Keratinocyte (primary cell): ENCODE results near the gene DLX2. TPM values are rescaled to one million over a fixed set of nuclear protein-coding genes. Genes with fewer than 3 reads are reported as not detected.
"Not testable (repeated sequence)": the region's sequence is repeated elsewhere in the genome, so short reads cannot be mapped to it uniquely, and the experiment has no call there.

Source experiments
- DNase-seq: peaks from one replicate; pipeline ENCODE4 v3.0.0-alpha.2; 2011; ENCODE audit warnings: low read depth, missing footprints, low spot score
- FAIRE-seq: peaks from 2 replicates; lab custom pipeline; 2011; peaks lifted over from hg19 to GRCh38; lab: Jason Lieb, UNC
- H2AFZ ChIP-seq: 2 replicates; pipeline ENCODE4 v1.6.0; 2012; ENCODE audit warnings: low read length, control low read depth, inconsistent platforms; ENCODE audit not compliant: control insufficient read depth
- H3K27ac ChIP-seq: 2 replicates; pipeline ENCODE4 v1.5.1; 2011; ENCODE audit warnings: low read length; ENCODE audit not compliant: control insufficient read depth, insufficient read depth
- H3K27me3 ChIP-seq: 3 replicates; pipeline ENCODE4 v1.6.0; 2011; ENCODE audit warnings: low read length; ENCODE audit not compliant: control insufficient read depth, insufficient read depth; ENCODE audit errors: extremely low read depth
- H3K36me3 ChIP-seq, 2 experiments: 2 replicates in 1 of 2; 3 replicates in 1 of 2; pipeline ENCODE4 v1.5.1; 2011; ENCODE audit warnings: low read length in 2 of 2, mild to moderate bottlenecking in 1 of 2; ENCODE audit not compliant: control insufficient read depth in 2 of 2, insufficient read depth in 2 of 2; ENCODE audit errors: extremely low read depth in 1 of 2
- H3K4me1 ChIP-seq: 3 replicates; pipeline ENCODE4 v1.5.1; 2011; ENCODE audit warnings: low read length; ENCODE audit not compliant: control insufficient read depth, insufficient read depth; ENCODE audit errors: extremely low read depth
- H3K4me2 ChIP-seq: 3 replicates; pipeline ENCODE4 v1.6.0; 2011; ENCODE audit warnings: low read depth, low read length; ENCODE audit not compliant: control insufficient read depth, insufficient read depth; ENCODE audit errors: extremely low read depth
- H3K4me3 ChIP-seq, 3 experiments: fragments of 200-600 bp in 1 of 3; sonication (generic) in 1 of 3; 2 replicates in 2 of 3; 3 replicates in 1 of 3; pipeline ENCODE4 v1.5.1; 2011 to 2016; ENCODE audit warnings: low read length in 3 of 3, mild to moderate bottlenecking in 3 of 3, control low read depth in 2 of 3, inconsistent platforms in 1 of 3, low read depth in 1 of 3, mixed read lengths in 1 of 3, mixed run types in 1 of 3, moderate library complexity in 1 of 3; ENCODE audit not compliant: control insufficient read depth in 2 of 3, insufficient read depth in 2 of 3; ENCODE audit errors: extremely low read depth in 1 of 3
- H3K79me2 ChIP-seq: 2 replicates; pipeline ENCODE4 v1.6.0; 2012; ENCODE audit warnings: low read length; ENCODE audit not compliant: control insufficient read depth, insufficient read depth
- H3K9ac ChIP-seq: 3 replicates; pipeline ENCODE4 v1.6.0; 2011; ENCODE audit warnings: low read length; ENCODE audit not compliant: control insufficient read depth, insufficient read depth; ENCODE audit errors: extremely low read depth
- H3K9me1 ChIP-seq: 3 replicates; pipeline ENCODE4 v1.6.0; 2011; ENCODE audit warnings: low read length; ENCODE audit not compliant: control insufficient read depth, insufficient read depth; ENCODE audit errors: extremely low read depth
- H3K9me3 ChIP-seq: 2 replicates; pipeline ENCODE4 v1.5.1; 2012; ENCODE audit warnings: low read depth, low read length; ENCODE audit not compliant: control insufficient read depth
- H4K20me1 ChIP-seq: 3 replicates; pipeline ENCODE4 v1.6.0; 2011; ENCODE audit warnings: low read length; ENCODE audit not compliant: control insufficient read depth, insufficient read depth; ENCODE audit errors: extremely low read depth
- EZH2 ChIP-seq: IDR thresholded peaks from one replicate; pipeline ENCODE4 v1.6.1; 2012; ENCODE audit warnings: inconsistent platforms, mild to moderate bottlenecking, low read length, moderate library complexity
- dilution Hi-C: fragments of 300-500 bp; cut with MboI; formaldehyde crosslinking; loops from one replicate; pipeline ENCODE4 v1.7.0; 2020; ENCODE audit warnings: low sequenced_read_pairs; ENCODE audit not compliant: extremely low pct_ligation_motif_present
- polyA plus RNA-seq, 5 experiments: library from polyadenylated mRNA; depleted of rRNA in 3 of 5; stranded (reverse) in 3 of 5; stranded (forward) in 1 of 5; unstranded in 1 of 5; fragments of >200 nt; gene quantifications; 1 replicate in 1 of 5; 2 replicates in 3 of 5; 3 replicates in 1 of 5; pipeline versions ENCODE4 v1.2.1 to v1.2.3, GENCODE V29; 2011 to 2012; ENCODE audit warnings: missing spikeins in 2 of 5, low read depth in 1 of 5, low replicate concordance in 1 of 5
- TF ChIP-seq, protein P1 (sequence below), 3 experiments: IDR thresholded peaks in 1 of 3; conservative IDR thresholded peaks in 1 of 3; optimal IDR thresholded peaks in 1 of 3; 2 replicates in 2 of 3; 3 replicates in 1 of 3; pipeline versions ENCODE3 to v1.5.1; 2011; ENCODE audit warnings: low read length in 3 of 3, mild to moderate bottlenecking in 3 of 3, moderate library complexity in 2 of 3, control low read depth in 1 of 3, inconsistent platforms in 1 of 3; ENCODE audit not compliant: insufficient read depth in 2 of 3; ENCODE audit errors: extremely low read depth in 1 of 3

Gene DLX2
- polyA plus RNA-seq, 1 donor (not counting 4 experiments of a cell fraction or from before 2014, with no cell fraction given), result 0.29 TPM

DNA sequence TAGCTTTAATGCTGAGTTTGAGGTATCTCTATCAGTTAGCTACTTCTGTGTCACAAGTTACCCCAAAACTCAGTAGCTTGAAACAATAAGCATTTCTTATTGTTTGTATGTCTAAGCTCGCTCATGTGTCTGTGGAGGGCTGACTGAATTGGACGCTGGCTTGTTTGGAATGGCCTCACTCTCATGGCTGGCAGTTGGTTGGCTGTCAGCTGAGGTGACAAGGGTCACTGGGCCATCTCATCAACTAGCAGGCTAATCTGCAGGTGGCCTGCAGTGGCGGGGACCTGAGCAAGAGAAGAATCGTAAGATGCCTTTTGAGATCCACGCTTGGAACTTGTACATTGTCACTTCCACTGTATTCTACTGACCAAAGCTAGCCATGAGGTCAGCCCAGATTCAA lies 13.4 kb upstream of the DLX2 start:
- Histone ChIP-seq H3K9me3 (no peaks in the 10 kb centered on the region), H3K79me2 (no peaks in the 10 kb centered on the region), H3K4me3 (no peak overlapping the region), H3K36me3 (no peaks in the 10 kb centered on the region), H3K9ac (no peak overlapping the region), H3K27ac (no peak overlapping the region), H3K27me3 (no peaks in the 10 kb centered on the region), H3K4me1 (peaks cover 22% of the 10 kb centered on the region), H3K9me1 (no peaks in the 10 kb centered on the region), H2AFZ (no peak overlapping the region), H3K4me2 (no peak overlapping the region), H4K20me1 (no peaks in the 10 kb centered on the region)
- no peak for FAIRE-seq
- dilution Hi-C loops, result no loop called here
- TF ChIP-seq EZH2, result no peak
- TF ChIP-seq, protein P1, sequence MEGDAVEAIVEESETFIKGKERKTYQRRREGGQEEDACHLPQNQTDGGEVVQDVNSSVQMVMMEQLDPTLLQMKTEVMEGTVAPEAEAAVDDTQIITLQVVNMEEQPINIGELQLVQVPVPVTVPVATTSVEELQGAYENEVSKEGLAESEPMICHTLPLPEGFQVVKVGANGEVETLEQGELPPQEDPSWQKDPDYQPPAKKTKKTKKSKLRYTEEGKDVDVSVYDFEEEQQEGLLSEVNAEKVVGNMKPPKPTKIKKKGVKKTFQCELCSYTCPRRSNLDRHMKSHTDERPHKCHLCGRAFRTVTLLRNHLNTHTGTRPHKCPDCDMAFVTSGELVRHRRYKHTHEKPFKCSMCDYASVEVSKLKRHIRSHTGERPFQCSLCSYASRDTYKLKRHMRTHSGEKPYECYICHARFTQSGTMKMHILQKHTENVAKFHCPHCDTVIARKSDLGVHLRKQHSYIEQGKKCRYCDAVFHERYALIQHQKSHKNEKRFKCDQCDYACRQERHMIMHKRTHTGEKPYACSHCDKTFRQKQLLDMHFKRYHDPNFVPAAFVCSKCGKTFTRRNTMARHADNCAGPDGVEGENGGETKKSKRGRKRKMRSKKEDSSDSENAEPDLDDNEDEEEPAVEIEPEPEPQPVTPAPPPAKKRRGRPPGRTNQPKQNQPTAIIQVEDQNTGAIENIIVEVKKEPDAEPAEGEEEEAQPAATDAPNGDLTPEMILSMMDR (optimal IDR thresholded peaks at IDR 0.05 in 1 of 3, IDR thresholded peaks at IDR 0.05 in 1 of 3, conservative IDR thresholded peaks at IDR 0.05 in 1 of 3; ENCODE audit: extremely low read depth in 1 of 3, insufficient read depth in 2 of 3, low read length in 3 of 3), result no peak
- DNase-seq, result no peak

- no peak overlapping the region for H3K4me3 ChIP-seq
- no peaks in the 10 kb centered on the region for H3K36me3 ChIP-seq
- DNase-seq (no peak), FAIRE-seq (no peak)
- no peaks in the 10 kb centered on the region for H3K79me2 ChIP-seq
- H3K9me1 ChIP-seq, result no peaks in the 10 kb centered on the region
- H3K9me3 ChIP-seq, result no peaks in the 10 kb centered on the region
- no peak overlapping the region for H2AFZ ChIP-seq
- no peak overlapping the region for H3K9ac ChIP-seq
- no peaks in the 10 kb centered on the region for H3K27me3 ChIP-seq
- TF ChIP-seq, protein P1 (optimal IDR thresholded peaks at IDR 0.05 in 1 of 3, IDR thresholded peaks at IDR 0.05 in 1 of 3, conservative IDR thresholded peaks at IDR 0.05 in 1 of 3; ENCODE audit: extremely low read depth in 1 of 3, insufficient read depth in 2 of 3, low read length in 3 of 3), result no peak
- no peak for TF ChIP-seq EZH2
- H3K4me2 ChIP-seq, result no peak overlapping the region
- dilution Hi-C loops, result no loop called here
- no peak overlapping the region for H3K27ac ChIP-seq
- peaks cover 18% of the 10 kb centered on the region for H3K4me1 ChIP-seq
- no peaks in the 10 kb centered on the region for H4K20me1 ChIP-seq
These were observed 11.9 kb upstream of the DLX2 start for GRCh38 chr2:172114579-172114978.

DNA sequence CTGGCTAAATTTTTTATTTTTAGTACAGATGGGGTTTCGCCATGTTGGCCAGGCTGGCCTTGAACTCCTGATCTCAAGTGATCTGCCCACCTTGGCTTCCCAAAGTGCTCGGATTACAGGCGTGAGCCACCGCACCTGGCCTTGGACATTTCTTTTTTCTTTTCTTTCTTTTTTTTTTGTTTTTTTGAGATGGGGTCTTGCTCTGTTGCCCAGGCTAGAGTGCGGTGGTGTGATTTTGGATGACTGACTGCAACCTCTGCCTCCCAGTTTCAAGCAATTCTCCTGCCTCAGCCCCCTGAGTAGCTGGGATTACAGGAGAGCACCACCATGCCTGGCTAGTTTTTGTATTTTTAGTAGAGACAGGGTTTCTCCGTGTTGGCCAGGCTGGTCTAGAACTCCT lies 11.5 kb upstream of the DLX2 start:
- dilution Hi-C loops, DNase-seq, H3K4me2 ChIP-seq, H3K9ac ChIP-seq, FAIRE-seq, H4K20me1 ChIP-seq, H3K27ac ChIP-seq, H3K4me3 ChIP-seq, H3K9me1 ChIP-seq, H3K9me3 ChIP-seq, H3K36me3 ChIP-seq, H2AFZ ChIP-seq, H3K79me2 ChIP-seq, H3K27me3 ChIP-seq: not testable (repeated sequence)
- peaks cover 19% of the 10 kb centered on the region for H3K4me1 ChIP-seq
